ENCODE data around the gene KAZN.

The KAZN gene

DNA sequence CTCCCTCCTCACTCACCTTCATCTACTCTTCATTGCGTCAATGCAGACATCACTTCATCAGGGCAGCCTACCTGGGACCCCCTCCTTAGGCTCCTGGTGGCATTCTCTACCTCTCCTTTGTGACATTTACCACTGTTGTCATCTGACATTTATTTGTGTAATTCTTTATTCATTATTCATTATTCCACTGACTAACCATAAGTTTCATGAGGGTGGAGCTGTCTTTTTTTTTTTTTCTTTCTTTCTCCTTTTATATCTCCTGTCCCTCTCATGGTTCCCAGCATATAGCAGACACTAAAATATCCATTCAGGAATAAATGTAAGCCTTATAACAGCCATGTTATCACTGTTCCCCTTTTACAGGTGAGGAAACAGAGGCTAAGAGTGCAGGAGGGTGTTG, 126.8 kb downstream of the KAZN start:
- Histone ChIP-seq H3K27me3 (replicated peaks; ENCODE audit: insufficient read depth, low read length) (no peaks in the 10 kb centered on the region), H3K4me2 (ENCODE audit: low read depth, low read length) (no peak overlapping the region), H3K79me2 (ENCODE audit: low read length) (no peaks in the 10 kb centered on the region), H3K9me2 (replicated peaks; ENCODE audit: insufficient read depth, low read length) (no peaks in the 10 kb centered on the region), H3K27ac (ENCODE audit: low read length) (no peak overlapping the region), H3K4me3 (ENCODE audit: low read length) (no peak overlapping the region), H4K20me1 (ENCODE audit: insufficient read depth, low read length) (no peaks in the 10 kb centered on the region), H3K36me3 (replicated peaks; ENCODE audit: insufficient read depth, low read length) (no peaks in the 10 kb centered on the region), H2AFZ (ENCODE audit: low read length) (no peak overlapping the region), H3K9me3 (replicated peaks; ENCODE audit: insufficient read depth, low read length) (no peaks in the 10 kb centered on the region), H3K4me1 (ENCODE audit: low read length) (no peaks in the 10 kb centered on the region), H3K9ac (ENCODE audit: low read length) (no peak overlapping the region), H3F3A (ENCODE audit: insufficient read depth, low read length) (no peaks in the 10 kb centered on the region)
- TF ChIP-seq CTCF (IDR thresholded peaks at IDR 0.05; ENCODE audit: low read length) = no peak
- TF ChIP-seq EZH2phosphoT487 (IDR thresholded peaks at IDR 0.05; ENCODE audit: low read length) = no peak
- no peak for TF ChIP-seq EZH2 (optimal IDR thresholded peaks at IDR 0.05; ENCODE audit: low read depth, low read length)
- DNase-seq = no peak

- Histone ChIP-seq H3K27ac (ENCODE audit: low read length) (no peak overlapping the region), H3K36me3 (replicated peaks; ENCODE audit: insufficient read depth, low read length) (no peaks in the 10 kb centered on the region), H3K4me3 (ENCODE audit: low read length) (no peak overlapping the region), H3K27me3 (replicated peaks; ENCODE audit: insufficient read depth, low read length) (no peaks in the 10 kb centered on the region), H2AFZ (ENCODE audit: low read length) (no peak overlapping the region), H4K20me1 (ENCODE audit: insufficient read depth, low read length) (no peaks in the 10 kb centered on the region), H3K4me1 (ENCODE audit: low read length) (no peaks in the 10 kb centered on the region), H3K79me2 (ENCODE audit: low read length) (no peaks in the 10 kb centered on the region), H3F3A (ENCODE audit: insufficient read depth, low read length) (no peaks in the 10 kb centered on the region), H3K9ac (ENCODE audit: low read length) (no peak overlapping the region), H3K4me2 (ENCODE audit: low read depth, low read length) (no peak overlapping the region), H3K9me3 (replicated peaks; ENCODE audit: insufficient read depth, low read length) (no peaks in the 10 kb centered on the region), H3K9me2 (replicated peaks; ENCODE audit: insufficient read depth, low read length) (no peaks in the 10 kb centered on the region)
- no peak for DNase-seq
- TF ChIP-seq EZH2 (optimal IDR thresholded peaks at IDR 0.05; ENCODE audit: low read depth, low read length) (no peak), EZH2phosphoT487 (IDR thresholded peaks at IDR 0.05; ENCODE audit: low read length) (no peak), CTCF (IDR thresholded peaks at IDR 0.05; ENCODE audit: low read length) (no peak)
Observed at GRCh38 chr1:14725695-14726094, 127.2 kb downstream of the KAZN start.

DNA sequence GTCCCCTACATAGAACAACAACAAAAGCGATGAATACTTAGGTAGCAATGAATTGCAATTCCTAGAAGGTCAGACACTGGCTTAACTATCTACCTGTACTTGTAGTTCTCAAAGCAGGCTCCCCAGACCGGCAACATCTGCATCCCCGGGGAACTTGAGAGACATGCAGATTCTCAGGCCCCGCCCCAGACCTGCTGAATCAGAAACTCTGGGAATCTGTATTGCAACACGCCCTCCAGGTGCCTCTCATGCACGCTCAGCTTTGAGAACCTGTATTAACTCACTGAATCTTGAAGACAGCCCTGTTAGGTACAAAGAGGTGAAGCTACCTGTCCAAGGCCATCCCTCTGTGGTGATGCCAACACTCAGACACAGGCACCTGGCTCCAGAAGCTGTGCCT, 128.1 kb downstream of the KAZN start:
- no peak for DNase-seq
- H3K36me3 ChIP-seq (replicated peaks; ENCODE audit: insufficient read depth, low read length) = no peaks in the 10 kb centered on the region
- H2AFZ ChIP-seq (ENCODE audit: low read length) = no peak overlapping the region
- H3K79me2 ChIP-seq (ENCODE audit: low read length) = no peaks in the 10 kb centered on the region
- no peak overlapping the region for H3K4me2 ChIP-seq (ENCODE audit: low read depth, low read length)
- H3K4me3 ChIP-seq (ENCODE audit: low read length) = no peak overlapping the region
- H3K27me3 ChIP-seq (replicated peaks; ENCODE audit: insufficient read depth, low read length) = no peaks in the 10 kb centered on the region
- H3K9me3 ChIP-seq (replicated peaks; ENCODE audit: insufficient read depth, low read length) = no peaks in the 10 kb centered on the region
- H4K20me1 ChIP-seq (ENCODE audit: insufficient read depth, low read length) = no peaks in the 10 kb centered on the region
- no peak overlapping the region for H3K27ac ChIP-seq (ENCODE audit: low read length)
- H3F3A ChIP-seq (ENCODE audit: insufficient read depth, low read length) = no peaks in the 10 kb centered on the region
- no peak for TF ChIP-seq EZH2 (optimal IDR thresholded peaks at IDR 0.05; ENCODE audit: low read depth, low read length)
- no peak for TF ChIP-seq EZH2phosphoT487 (IDR thresholded peaks at IDR 0.05; ENCODE audit: low read length)
- no peak for TF ChIP-seq CTCF (IDR thresholded peaks at IDR 0.05; ENCODE audit: low read length)
- H3K9ac ChIP-seq (ENCODE audit: low read length) = no peak overlapping the region
- H3K9me2 ChIP-seq (replicated peaks; ENCODE audit: insufficient read depth, low read length) = no peaks in the 10 kb centered on the region
- H3K4me1 ChIP-seq (ENCODE audit: low read length) = no peaks in the 10 kb centered on the region

All from MM.1S (cell line).